ENCODE data around the gene CCR7.

DNA sequence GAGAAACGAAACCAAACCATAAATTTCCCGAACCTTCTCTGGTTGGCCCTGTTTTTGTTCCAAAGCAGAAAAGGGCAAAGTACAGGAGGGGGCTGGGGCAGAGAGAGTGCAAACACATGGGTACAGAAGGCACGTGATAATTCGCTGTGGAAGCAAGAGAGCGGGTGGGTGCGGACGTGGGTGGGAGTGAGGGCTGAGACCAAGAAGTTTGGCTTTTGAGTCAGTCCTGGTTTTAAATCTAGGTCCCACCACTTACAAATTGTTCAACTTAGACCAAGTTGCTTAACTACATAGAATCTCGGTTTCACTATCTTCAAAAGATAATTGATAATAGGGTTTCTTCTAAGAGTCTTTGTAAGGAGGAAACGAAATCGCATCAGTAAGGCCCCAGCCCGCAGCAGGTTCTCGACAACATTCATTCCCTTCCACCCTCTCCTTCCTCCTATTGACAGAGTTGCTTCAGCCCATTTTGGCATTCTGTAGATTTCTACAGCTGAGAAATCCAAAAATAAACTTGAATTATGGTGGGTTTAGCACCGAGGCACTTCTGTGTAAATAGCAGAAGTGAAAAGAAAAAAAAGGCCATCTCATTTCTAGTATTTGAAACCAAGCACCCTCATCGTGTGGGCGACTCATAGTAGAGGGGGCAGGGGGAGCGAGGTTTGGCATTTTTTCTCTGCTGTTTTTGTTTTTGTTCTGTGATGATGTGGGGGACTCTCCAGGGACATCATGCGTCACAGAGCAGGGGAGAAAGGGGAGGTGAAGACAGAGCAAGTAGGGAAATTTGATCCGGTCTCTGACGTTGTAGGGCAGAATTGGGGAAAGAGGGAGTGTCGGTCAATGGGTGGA, 33.6 kb upstream of the CCR7 start:
- no peak for TF ChIP-seq USF1 (IDR thresholded peaks at IDR 0.05)
- TF ChIP-seq MAX (IDR thresholded peaks at IDR 0.05) = no peak

All from Ishikawa (cell line).